SK-N-MC (cell line): ENCODE measurements around the gene MRM3.

Experiments
- DNase-seq: peaks from one replicate; pipeline ENCODE4 v3.0.0-alpha.2; 2011; ENCODE audit warnings: low read depth, low spot score
- H3K27ac ChIP-seq: fragments of 200-600 bp; sonication (generic); 2 replicates; pipeline ENCODE4 v1.5.1; 2016; ENCODE audit warnings: mixed run types
- H3K36me3 ChIP-seq: fragments of 200-600 bp; sonication (generic); 2 replicates; pipeline ENCODE4 v1.6.1; 2017; ENCODE audit warnings: antibody characterized with exemption, low read length, mixed read lengths; ENCODE audit not compliant: insufficient read depth
- H3K4me3 ChIP-seq: fragments of 200-600 bp; sonication (generic); 2 replicates; pipeline ENCODE4 v1.5.1; 2016
- H3K9ac ChIP-seq: fragments of 200-600 bp; sonication (generic); 2 replicates; pipeline ENCODE4 v1.8.0; 2017; ENCODE audit warnings: mixed run types, mixed read lengths; ENCODE audit not compliant: insufficient read length
- H3K9me3 ChIP-seq: fragments of 200-600 bp; sonication (generic); 2 replicates; pipeline ENCODE4 v1.6.1; 2017; ENCODE audit warnings: low read depth, mild to moderate bottlenecking, antibody characterized with exemption, low read length, moderate library complexity, mixed read lengths
- EZH2 ChIP-seq: fragments of 200-600 bp; sonication (generic); IDR thresholded peaks from one replicate; pipeline ENCODE4 v1.6.1; 2017; ENCODE audit warnings: antibody characterized with exemption
- FOXP2 ChIP-seq: optimal IDR thresholded peaks from 2 replicates; pipeline ENCODE3; 2011; ENCODE audit warnings: mild to moderate bottlenecking, moderate library complexity; ENCODE audit not compliant: insufficient read depth; ENCODE audit errors: extremely low read length, control extremely low read depth
- POLR2AphosphoS5 ChIP-seq: IDR thresholded peaks from 2 replicates; pipeline ENCODE4 v1.6.1; 2012; ENCODE audit warnings: mild to moderate bottlenecking, low read depth, low read length, borderline replicate concordance

The MRM3 gene, protein sequence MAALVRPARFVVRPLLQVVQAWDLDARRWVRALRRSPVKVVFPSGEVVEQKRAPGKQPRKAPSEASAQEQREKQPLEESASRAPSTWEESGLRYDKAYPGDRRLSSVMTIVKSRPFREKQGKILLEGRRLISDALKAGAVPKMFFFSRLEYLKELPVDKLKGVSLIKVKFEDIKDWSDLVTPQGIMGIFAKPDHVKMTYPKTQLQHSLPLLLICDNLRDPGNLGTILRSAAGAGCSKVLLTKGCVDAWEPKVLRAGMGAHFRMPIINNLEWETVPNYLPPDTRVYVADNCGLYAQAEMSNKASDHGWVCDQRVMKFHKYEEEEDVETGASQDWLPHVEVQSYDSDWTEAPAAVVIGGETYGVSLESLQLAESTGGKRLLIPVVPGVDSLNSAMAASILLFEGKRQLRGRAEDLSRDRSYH

DNA sequence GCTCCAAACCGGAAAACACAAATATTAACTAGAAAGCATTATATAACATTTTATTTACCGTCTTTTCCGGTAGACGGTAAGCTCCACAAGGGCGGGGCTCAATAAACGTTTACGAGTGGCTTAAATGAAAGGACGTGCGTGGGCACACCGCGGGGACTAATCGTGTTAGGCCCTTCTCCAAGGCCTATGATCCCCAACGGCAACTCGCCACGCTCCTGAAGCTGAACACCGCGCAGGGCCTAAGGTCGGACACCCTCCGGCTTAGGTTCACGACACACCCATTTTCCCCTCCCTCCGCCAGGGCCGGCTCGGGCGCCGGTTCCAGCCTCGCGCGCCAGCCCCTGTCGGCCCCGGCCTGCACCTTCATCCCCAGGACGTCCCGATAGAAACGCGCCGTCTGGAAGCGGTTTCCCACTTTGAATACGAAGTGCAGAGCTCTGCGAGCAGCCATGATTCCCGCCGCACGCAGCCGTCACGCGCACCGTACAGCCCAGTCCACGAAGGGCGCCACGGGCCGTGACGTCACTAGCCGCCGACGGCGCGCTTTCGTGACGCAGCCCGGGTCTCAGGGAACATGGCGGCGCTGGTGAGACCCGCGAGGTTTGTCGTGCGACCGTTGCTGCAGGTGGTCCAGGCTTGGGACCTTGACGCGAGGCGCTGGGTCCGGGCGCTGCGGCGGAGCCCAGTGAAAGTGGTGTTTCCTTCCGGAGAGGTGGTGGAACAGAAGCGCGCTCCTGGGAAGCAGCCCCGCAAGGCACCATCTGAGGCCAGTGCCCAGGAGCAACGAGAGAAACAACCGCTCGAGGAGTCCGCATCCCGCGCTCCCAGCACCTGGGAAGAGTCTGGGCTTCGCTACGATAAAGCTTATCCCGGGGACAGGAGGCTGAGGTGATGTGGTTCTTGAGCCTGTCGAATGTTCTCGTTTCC lies at the start of gene MRM3, which contains the start of gene GLOD4:
Gene MRM3, plus strand, starts transcription at position 549 of the 927 bp plus-strand sequence. Its CDS starts 26 bp downstream, at position 575.
Gene GLOD4, minus strand, starts transcription at position 476 of the 927 bp plus-strand sequence. Its CDS starts 25 bp downstream, at position 451.
- TF ChIP-seq EZH2 (no peak), POLR2AphosphoS5 (peak; percentile 89), FOXP2 (peak; percentile 72)
- H3K9me3 ChIP-seq, result no peaks in the 10 kb centered on the region
- H3K9ac ChIP-seq, result peak within 1 kb of the TSS; percentile 90
- H3K36me3 ChIP-seq, result peaks cover 34% of the 10 kb centered on the region
- peak within 1 kb of the TSS; percentile 85 for H3K27ac ChIP-seq
- H3K4me3 ChIP-seq, result peak within 1 kb of the TSS; percentile 97
- no peak for DNase-seq

DNA sequence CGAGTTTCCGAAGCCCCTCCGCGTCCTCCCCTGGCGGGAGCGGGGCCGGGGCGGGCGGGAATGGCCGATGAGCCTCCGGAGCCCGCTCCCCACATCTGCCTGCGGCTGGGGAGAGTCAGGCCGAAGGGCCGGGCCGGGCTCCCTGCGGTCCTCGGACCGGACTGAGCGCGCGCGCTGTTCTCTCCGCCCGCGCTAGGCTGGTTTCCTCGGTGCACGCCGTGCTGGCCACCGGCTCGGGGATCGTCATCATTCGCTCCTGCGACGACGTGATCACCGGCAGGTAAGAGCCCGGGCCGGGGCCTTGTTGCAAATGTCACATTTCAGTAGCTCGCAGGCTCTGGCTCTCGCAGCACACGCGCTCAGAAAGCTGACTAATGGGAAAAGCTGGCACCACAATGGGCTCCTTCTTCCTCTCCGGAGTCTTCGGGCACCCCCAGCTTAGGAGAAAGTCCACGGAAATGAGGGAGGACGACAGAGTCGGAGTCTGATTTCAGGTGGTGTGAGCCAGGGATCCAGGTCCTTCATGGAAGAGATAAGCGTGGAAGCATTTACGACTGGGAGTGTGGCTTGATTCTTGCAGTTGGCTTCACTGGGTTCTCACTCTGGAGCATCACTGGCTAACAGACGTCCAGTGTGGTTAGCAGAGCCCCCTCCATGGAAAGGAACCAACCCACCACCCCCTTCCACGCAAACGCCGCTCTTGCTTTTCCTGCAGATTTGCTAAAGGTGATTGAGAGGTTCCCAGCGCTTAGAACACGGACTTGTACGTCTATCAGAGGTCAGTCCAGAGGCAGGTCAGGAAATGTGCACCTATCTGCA lies 49.0 kb upstream of the MRM3 start:
- Histone ChIP-seq H3K27ac (no peak overlapping the region), H3K9ac (peak overlapping the region; percentile 77), H3K4me3 (peak overlapping the region; percentile 88), H3K9me3 (no peaks in the 10 kb centered on the region), H3K36me3 (peaks cover 15% of the 10 kb centered on the region)
- TF ChIP-seq POLR2AphosphoS5 (no peak), FOXP2 (no peak), EZH2 (no peak)
- no peak for DNase-seq

DNA sequence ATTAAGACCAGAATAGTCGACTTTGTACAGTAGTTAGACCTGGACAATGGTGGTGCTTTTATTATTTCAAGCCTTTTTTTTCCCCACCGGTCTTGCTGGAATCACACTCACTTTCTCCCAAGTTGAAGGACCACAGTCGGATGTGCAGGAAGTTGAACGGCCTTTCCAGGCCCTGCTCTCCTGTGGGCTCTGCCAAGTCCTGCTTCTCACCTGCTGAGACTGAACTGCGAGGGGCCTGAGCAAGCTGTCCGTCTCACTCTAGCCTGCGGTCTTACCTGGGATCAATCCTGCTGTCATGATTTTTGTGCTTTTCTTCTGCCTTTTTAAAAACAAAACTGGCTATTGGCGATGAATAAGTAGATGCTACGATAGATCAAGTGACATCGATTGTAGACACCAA lies 48.4 kb upstream of the MRM3 start:
- no peaks in the 10 kb centered on the region for H3K9me3 ChIP-seq
- H3K27ac ChIP-seq, result no peak overlapping the region
- TF ChIP-seq POLR2AphosphoS5 (no peak), EZH2 (no peak), FOXP2 (no peak)
- H3K36me3 ChIP-seq, result peaks cover 18% of the 10 kb centered on the region
- no peak for DNase-seq
- H3K4me3 ChIP-seq, result peak overlapping the region; percentile 88
- H3K9ac ChIP-seq, result peak overlapping the region; percentile 77

DNA sequence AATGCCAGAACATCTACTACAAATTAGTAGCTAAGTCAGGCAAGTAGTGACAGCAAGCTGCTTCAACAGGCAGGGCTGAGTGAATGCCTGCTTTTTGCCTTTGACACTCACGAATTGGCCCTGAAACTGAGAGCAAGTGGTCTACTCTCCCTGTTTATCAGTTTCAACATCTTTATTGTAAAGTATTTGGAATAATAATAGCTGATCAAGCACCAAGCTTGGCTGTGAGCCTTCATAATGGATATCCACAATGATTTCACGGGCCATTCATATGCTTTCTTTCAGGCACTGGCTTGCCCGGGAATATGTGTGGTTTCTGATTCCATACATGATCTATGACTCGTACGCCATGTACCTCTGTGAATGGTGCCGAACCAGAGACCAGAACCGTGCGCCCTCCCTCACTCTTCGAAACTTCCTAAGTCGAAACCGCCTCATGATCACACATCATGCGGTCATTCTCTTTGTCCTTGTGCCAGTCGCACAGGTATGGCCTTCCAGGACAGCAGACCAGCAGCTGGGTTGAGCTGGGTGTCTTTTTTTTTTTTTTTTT lies 44.5 kb upstream of the MRM3 start:
- no peak overlapping the region for H3K4me3 ChIP-seq
- H3K27ac ChIP-seq, result no peak overlapping the region
- no peaks in the 10 kb centered on the region for H3K9me3 ChIP-seq
- peaks cover 41% of the 10 kb centered on the region for H3K36me3 ChIP-seq
- TF ChIP-seq POLR2AphosphoS5, result no peak
- TF ChIP-seq EZH2, result no peak
- no peak for TF ChIP-seq FOXP2
- no peak for DNase-seq
- H3K9ac ChIP-seq, result no peak overlapping the region

DNA sequence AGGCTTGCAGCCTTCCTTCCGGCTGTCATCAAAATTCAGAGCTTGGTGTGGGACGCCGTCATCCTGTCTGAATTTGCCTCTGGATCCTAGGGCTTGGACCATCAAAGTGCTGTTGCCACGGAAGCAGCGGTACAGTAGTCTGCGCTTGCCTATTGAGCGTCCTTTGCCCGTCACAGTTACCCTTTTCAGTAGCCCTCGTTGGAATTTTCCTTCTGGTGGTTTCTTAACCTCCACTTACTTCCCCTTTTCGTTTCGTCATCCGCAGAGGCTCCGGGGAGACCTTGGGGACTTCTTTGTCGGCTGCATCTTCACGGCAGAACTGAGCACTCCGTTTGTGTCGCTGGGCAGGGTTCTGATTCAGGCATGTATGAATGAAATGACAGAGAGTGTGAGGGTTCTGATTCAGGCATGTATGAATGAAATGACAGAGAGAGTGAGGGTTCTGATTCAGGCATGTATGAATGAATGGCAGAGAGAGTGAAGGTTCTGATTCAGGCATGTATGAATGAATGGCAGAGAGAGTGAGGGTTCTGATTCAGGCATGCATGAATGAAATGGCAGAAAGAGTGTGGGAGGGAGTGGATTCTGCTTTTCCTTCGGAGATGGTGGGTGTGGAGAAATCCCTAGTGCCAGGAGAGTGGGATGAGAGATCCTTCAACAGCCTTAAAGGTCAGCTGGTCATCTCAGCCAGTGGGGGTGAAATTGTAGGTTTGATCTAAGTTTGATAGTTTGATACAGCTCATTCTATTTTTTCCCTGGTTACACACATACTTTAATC lies 41.7 kb upstream of the MRM3 start:
- Histone ChIP-seq H3K9me3 (no peaks in the 10 kb centered on the region), H3K9ac (no peak overlapping the region), H3K27ac (no peak overlapping the region), H3K36me3 (peaks cover 66% of the 10 kb centered on the region), H3K4me3 (no peak overlapping the region)
- TF ChIP-seq POLR2AphosphoS5 (no peak), EZH2 (no peak), FOXP2 (no peak)
- DNase-seq, result no peak

DNA sequence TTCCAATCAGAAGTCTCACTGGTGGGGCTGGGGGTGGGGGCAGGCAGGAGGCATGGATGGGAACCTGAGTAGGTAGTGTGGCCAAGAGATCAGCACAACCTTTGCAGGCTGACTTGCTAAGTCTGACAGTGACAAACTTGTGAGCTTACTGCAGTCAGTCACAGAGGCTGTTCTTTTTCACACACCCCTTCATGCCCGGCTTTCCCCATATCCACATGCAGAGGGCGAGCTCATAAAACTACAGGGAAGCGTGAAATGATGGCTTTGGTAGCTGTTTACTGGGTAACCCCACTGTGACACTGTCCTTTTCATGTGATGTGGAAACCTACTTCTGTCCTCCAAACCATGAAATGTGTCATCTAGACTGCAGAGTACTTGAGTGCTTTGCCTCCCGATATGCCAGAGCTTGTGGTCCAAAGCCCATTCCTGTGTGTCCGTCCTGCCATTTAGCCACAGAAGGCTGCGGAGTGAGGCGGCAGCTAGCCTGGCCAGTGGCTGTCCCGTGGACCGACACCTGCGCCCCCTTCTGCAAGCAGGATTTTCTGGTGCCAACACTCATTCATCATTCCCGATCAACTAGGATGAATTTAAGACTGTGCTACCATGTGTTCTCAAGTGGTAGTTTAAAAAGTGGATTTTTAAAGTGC lies 39.9 kb upstream of the MRM3 start:
- Histone ChIP-seq H3K27ac (no peak overlapping the region), H3K9me3 (no peaks in the 10 kb centered on the region), H3K9ac (no peak overlapping the region), H3K4me3 (no peak overlapping the region), H3K36me3 (peaks cover 78% of the 10 kb centered on the region)
- TF ChIP-seq POLR2AphosphoS5 (no peak), EZH2 (no peak), FOXP2 (no peak)
- no peak for DNase-seq

DNA sequence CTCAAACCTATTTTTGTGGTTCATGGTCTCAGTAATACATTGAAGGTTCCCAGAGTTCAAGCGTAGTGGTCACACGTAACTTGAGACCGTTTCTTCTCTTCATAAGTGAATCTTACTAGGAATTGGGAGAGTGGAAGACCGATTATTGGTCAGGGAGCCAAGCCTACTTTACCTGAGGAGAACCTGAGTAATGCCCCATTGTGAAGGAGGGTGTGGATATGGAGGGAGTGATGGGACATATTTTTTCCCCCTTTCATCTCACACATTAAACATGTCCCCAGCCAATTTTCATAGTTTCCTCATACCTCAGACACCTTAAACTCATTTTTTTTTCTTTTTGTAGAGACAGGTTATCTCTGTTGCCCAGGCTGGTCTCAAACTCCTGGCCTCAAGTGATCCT lies 39.0 kb upstream of the MRM3 start:
- no peaks in the 10 kb centered on the region for H3K9me3 ChIP-seq
- H3K9ac ChIP-seq, result no peak overlapping the region
- TF ChIP-seq POLR2AphosphoS5 (no peak), FOXP2 (no peak), EZH2 (no peak)
- peaks cover 81% of the 10 kb centered on the region for H3K36me3 ChIP-seq
- no peak overlapping the region for H3K27ac ChIP-seq
- H3K4me3 ChIP-seq, result no peak overlapping the region
- DNase-seq, result no peak
